ENCODE data around the gene FFAR1. TPM values are rescaled to one million over a fixed set of nuclear protein-coding genes. Genes with fewer than 3 reads are reported as not detected.

FFAR1 gene
- total and polyA plus RNA-seq, 2 donors (not counting 3 experiments of a cell fraction or from before 2014, with no cell fraction given) = not detected

GRCh38 chr19:35329323-35329722 lies 18.4 kb upstream of the FFAR1 start:
- H3K4me3 ChIP-seq (replicated peaks in 1 of 3; ENCODE audit: insufficient read depth in 1 of 3, low read depth in 1 of 3, low read length in 3 of 3) = no peak overlapping the region
- no peak overlapping the region for H3K9ac ChIP-seq (replicated peaks; ENCODE audit: extremely low read depth, insufficient read depth, low read length)
- TF ChIP-seq GATA2 (IDR thresholded peaks at IDR 0.05; ENCODE audit: insufficient read depth, insufficient read length, low read depth, low read length) = no peak
- TF ChIP-seq POLR2A (IDR thresholded peaks at IDR 0.05; ENCODE audit: low read depth, low read length) = no peak
- no peak for TF ChIP-seq POLR2AphosphoS5 (IDR thresholded peaks at IDR 0.05; ENCODE audit: insufficient read depth, low read depth, low read length)
- no peak for TF ChIP-seq FOS (IDR thresholded peaks at IDR 0.05; ENCODE audit: borderline replicate concordance, insufficient read depth, low read length)
- no peak for TF ChIP-seq MAX (IDR thresholded peaks at IDR 0.05; ENCODE audit: insufficient read depth, insufficient read length)
- no peak for TF ChIP-seq JUN (IDR thresholded peaks at IDR 0.05; ENCODE audit: borderline replicate concordance, insufficient read depth, insufficient read length, low read depth)
- no peak for TF ChIP-seq CTCF (IDR thresholded peaks at IDR 0.05; ENCODE audit: extremely low read depth in 1 of 2, insufficient read depth in 1 of 2, low read depth in 1 of 2, low read length in 2 of 2)
- no peak for TF ChIP-seq MYC (IDR thresholded peaks at IDR 0.05; ENCODE audit: low read depth, low read length)
- TF ChIP-seq EZH2 (IDR thresholded peaks at IDR 0.05; ENCODE audit: borderline replicate concordance, low read depth, low read length, severe bottlenecking) = no peak
- no peaks in the 10 kb centered on the region for H3K79me2 ChIP-seq (ENCODE audit: control insufficient read depth, insufficient read depth, low read length)
- H2AFZ ChIP-seq (ENCODE audit: low read depth, low read length) = no peak overlapping the region
- H3K9me1 ChIP-seq (replicated peaks; ENCODE audit: control insufficient read depth, extremely low read depth, insufficient read depth, low read length) = no peaks in the 10 kb centered on the region
- no TSS peak for BruUV-seq (replicated peaks)
- H4K20me1 ChIP-seq (replicated peaks; ENCODE audit: control insufficient read depth, extremely low read depth, insufficient read depth, low read length) = no peaks in the 10 kb centered on the region
- FAIRE-seq (no peak), DNase-seq (ENCODE audit: low read depth, low spot score) (no peak)
- intact Hi-C loops (cut with micrococcal nuclease) (no loop called here), dilution Hi-C loops (cut with MboI; ENCODE audit: extremely low pct_ligation_motif_present, low sequenced_read_pairs) (no loop called here)
- H3K36me3 ChIP-seq (ENCODE audit: control insufficient read depth in 2 of 2, extremely low read depth in 1 of 2, insufficient read depth in 2 of 2, low read length in 2 of 2) = no peaks in the 10 kb centered on the region
- ChIA-PET POLR2A (no interaction called here), CTCF (no interaction called here)
- no peaks in the 10 kb centered on the region for H3K9me3 ChIP-seq (replicated peaks; ENCODE audit: control insufficient read depth, insufficient read depth, low read length)
- H3K27me3 ChIP-seq (ENCODE audit: control insufficient read depth in 2 of 2, insufficient read depth in 2 of 2, low read length in 2 of 2) = peaks cover 3 to 5% of the 10 kb centered on the region in 2 experiments
- no peak overlapping the region for H3K4me2 ChIP-seq (ENCODE audit: insufficient read depth, low read length)
- H3K4me1 ChIP-seq (ENCODE audit: control insufficient read depth, extremely low read depth, insufficient read depth, low read length) = no peaks in the 10 kb centered on the region
- H3K27ac ChIP-seq (ENCODE audit: insufficient read depth, low read depth, low read length) = no peak overlapping the region
